Stimulated activated CD4-positive, alpha-beta T cell treated with anti-CD3 and anti-CD28 coated beads, Interleukin-1b, Interleukin-23, amount 100 ng/mL, for 1 hour (primary cell): ENCODE data around the gene TRPC3.

Source experiments
- DNase-seq, 2 donors: peaks; one replicate each; pipeline ENCODE4 v3.0.0-alpha.2; 2020; ENCODE audit warnings: low read depth in 2 of 2

Gene TRPC3

GRCh38 chr4:121951521-121952110, at the start of gene TRPC3:
Gene TRPC3 (minus strand): TSS chr4:121952060. CDS start chr4:121951680, 380 bp downstream.
- DNase-seq = peak in 1 of 2 donors; percentile 4

- no peak for DNase-seq
These were observed 49.0 kb upstream of the TRPC3 start for GRCh38 chr4:122000849-122001248.

DNA sequence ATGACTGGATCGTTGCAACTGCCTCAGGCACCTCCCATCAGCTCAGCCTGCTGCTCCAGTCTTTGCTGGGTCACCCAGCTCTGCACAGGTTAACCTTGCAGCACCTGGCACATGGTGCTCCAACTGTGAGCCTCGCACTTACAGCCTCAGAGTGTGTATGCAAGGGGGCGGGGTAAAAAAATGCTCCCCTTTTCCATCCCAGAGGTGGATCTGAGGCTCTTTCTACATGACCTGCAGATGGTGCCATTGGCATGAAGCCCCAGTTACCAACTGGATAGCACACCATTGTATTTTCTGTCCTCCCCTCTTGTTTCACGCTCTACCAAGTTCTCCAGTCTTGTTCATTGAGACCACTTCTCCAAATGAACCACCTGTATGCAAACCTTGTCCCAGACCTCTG, 46.2 kb upstream of the TRPC3 start:
- DNase-seq = no peak

GRCh38 chr4:121995790-121996537, 44.1 kb upstream of the TRPC3 start:
- DNase-seq = no peak

DNA sequence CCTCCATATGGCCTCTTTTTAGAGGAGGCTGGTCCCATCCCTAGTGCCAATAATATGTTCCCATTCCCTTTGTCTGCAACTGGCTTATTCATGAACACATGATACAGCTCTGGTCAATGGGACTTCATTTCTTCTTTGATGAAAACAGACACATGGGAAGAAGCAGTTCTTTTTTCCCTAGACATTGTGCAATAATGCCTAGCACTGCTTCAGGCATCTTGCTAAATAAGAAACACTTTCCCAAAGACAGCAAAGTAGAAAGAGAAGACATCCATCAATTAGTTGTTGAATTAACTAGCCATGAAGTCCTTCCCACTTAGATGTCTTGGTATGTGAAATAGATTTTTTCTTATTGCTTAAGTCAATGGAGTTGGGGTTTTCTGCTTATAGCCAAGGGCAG, 40.1 kb upstream of the TRPC3 start:
- no peak for DNase-seq

GRCh38 chr4:121990489-121990888, 38.6 kb upstream of the TRPC3 start:
- no peak for DNase-seq

DNA sequence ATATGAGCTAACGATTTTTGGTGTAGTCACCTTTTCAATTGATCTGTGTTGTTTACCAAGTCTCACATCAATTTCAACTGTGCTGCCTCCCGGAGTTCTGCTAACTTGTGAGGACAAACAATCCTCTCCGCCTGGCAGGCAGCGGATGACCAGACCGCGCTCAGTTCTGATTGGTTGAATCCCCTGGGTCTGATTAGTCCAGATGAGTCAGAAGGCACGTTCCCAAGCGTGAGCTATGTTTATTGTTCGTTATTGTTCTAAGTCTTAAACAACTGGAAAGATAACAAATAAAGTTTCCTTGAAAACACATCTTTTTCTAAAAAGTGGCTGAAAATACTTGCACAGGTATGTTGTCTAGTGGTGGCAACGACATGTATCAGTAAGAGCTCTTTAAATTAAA, 37.9 kb upstream of the TRPC3 start:
- no peak for DNase-seq

GRCh38 chr4:121988950-121989349, 37.1 kb upstream of the TRPC3 start:
- no peak for DNase-seq

DNA sequence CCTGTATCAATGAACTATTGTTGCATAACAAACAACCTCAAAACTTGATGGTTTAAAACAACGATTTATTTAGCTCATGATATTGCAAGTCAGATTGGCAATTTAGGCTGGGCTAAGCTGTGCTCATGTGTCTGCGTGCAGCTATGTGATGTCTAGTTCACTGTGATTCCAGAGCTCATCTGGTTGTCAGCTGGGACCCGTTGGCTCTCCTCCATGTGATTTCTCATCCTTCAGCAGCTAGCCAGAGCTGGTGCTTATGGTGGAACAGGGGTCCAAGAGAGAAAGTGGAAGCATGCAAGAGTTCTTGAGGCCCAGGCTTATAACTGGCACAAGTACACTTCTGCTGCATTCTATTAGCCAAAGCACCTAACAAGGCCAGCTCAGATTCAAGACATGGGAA, 28.8 kb upstream of the TRPC3 start:
- DNase-seq = no peak

DNA sequence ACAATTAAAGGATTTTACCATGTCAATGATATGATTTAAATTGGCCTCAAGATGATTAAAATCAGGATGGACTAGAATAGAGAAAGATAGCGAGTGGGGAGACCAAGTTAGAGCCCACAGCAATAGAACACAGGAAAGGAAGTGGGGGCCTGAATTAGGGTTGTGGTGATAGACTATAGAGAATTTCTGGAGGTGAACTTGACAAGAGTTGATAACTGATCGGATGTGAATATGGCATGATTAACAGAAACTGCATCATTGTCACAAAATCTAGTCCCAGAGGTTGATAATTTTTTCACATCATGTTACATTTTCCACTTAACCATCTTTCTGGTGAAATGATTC, 26.3 kb upstream of the TRPC3 start:
- DNase-seq = no peak

GRCh38 chr4:121977251-121978171, 25.7 kb upstream of the TRPC3 start:
- no peak for DNase-seq

DNA sequence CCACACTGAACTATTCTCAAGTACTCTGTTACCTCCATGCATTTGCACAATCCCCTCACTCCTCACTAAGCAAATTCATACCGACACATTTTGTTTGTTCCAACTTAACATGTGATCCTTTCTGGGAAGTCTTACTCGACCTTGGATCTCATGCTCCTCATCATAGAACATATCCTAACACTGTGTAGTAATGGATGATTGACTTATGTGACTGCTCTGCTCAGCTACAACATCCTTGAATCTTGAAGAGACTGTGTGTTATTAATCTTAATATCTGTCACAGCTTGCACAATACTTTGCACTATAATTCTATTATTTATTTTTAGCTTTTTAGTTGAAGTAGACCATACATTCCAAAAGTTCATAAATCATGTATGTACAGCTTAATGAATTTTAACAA, 23.9 kb upstream of the TRPC3 start:
- no peak for DNase-seq

GRCh38 chr4:121973816-121974215, 22.0 kb upstream of the TRPC3 start:
- DNase-seq = no peak

- DNase-seq = no peak
These were observed 17.0 kb upstream of the TRPC3 start for GRCh38 chr4:121968859-121969258.

- no peak for DNase-seq
These were observed 13.1 kb upstream of the TRPC3 start for GRCh38 chr4:121964958-121965357.

DNA sequence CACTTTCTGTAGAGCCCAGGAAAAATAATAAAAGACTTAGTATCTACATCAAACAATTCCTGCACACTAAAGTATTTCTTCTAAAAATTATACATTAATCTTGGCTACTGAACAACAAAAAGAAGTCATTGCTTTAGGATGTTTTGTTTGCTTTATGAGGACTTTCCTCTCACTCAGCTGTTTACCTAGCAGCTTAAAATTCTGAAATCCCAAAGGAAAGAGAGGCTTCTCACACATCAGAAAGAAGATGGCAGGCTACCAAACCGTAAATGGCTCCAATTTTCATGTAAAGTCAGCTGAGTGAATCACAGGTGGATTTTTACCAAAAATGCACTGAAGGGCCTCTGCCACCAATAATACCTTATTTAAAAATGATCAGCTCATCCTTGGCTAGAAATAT, 9.0 kb upstream of the TRPC3 start:
- DNase-seq = no peak

- DNase-seq = no peak
These were observed 6.9 kb upstream of the TRPC3 start for GRCh38 chr4:121958777-121959176.

DNA sequence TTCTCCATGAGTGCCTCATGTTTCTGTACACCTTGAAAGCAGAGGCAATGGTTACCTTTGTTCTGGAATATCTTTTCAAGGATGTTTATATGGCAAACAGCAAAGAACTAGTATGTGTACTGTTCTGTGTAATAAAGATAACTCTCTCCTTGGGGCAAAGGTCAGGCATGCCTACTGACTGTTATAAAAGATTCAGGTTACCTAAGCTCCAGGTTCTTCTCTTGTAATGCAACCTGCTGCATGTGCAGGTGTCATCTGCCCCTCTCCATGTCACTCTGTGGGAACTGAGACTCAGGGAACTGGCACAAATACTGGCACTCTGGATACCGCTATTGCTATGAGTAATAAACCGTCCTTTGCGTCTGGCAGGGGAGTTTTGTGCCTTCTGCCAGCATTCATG, 5.4 kb upstream of the TRPC3 start:
- no peak for DNase-seq

DNA sequence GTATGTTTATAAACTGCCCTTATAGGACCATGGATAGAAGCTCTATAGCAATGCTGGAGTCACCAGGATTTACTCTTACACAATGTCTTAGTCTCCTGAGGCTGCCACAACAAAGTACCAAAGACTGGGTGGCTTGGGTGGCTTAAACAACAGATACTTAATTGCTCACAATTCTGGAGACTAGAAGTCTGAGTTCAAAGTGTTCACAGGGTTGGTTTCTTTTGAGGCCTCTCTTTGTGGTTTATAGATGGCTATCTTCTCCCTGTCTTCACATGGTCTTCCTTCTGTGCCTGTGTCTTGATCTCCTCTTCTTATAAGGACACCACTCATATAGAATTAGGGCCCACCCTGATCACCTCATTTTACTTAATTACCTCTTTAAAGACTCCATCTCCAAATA, 2.0 kb upstream of the TRPC3 start:
- DNase-seq = no peak

GRCh38 chr4:121952290-121952689, 430 bp upstream of the TRPC3 start:
- DNase-seq = no peak

GRCh38 chr4:121950680-121951520, 960 bp downstream of the TRPC3 start:
- DNase-seq = peak in 1 of 2 donors; percentile 14

GRCh38 chr4:121950212-121950679, 1.6 kb downstream of the TRPC3 start:
- peak; percentile 65 to 83 for DNase-seq
